Natural killer cell treated with Interleukin-12 subunit alpha and Interleukin-12 subunit beta and Interleukin-15 and Interleukin-18, amount 100 ng/mL, for 72 hours (primary cell): ENCODE results near the gene PCCA. TPM values are rescaled to one million over a fixed set of nuclear protein-coding genes. Genes with fewer than 3 reads are reported as not detected.
A peak's percentile ranks its signal among the peaks of the same experiment; 100 is the strongest.

Experiments used
- ATAC-seq, 2 donors: fragments of 150-1000 bp; cut with Tn5 transposase in 1 of 2; sonication (Bioruptor Pico), chemical (Tn5 transposase) in 1 of 2; 2 replicates each; pipeline ENCODE4 v1.10.0; 2021
- DNase-seq: peaks from one replicate; pipeline ENCODE4 v3.0.0; 2022; ENCODE audit warnings: low spot score
- H3K27ac Mint-ChIP-seq, 2 donors: 1 replicate in 1 of 2; 2 replicates in 1 of 2; pipeline ENCODE4 v1.8.0; 2022; ENCODE audit warnings: mixed read lengths in 2 of 2, mild to moderate bottlenecking in 1 of 2, moderate library complexity in 1 of 2
- H3K27me3 Mint-ChIP-seq, 2 donors: 1 replicate in 1 of 2; 2 replicates in 1 of 2; pipeline ENCODE4 v1.8.0; 2022; ENCODE audit warnings: mixed read lengths in 2 of 2
- H3K36me3 Mint-ChIP-seq: one replicate; pipeline ENCODE4 v1.8.0; 2022; ENCODE audit warnings: mixed read lengths
- H3K4me1 Mint-ChIP-seq, 2 donors: 1 replicate in 1 of 2; 2 replicates in 1 of 2; pipeline ENCODE4 v1.8.0; 2022; ENCODE audit warnings: low read depth in 2 of 2, mixed read lengths in 2 of 2, mild to moderate bottlenecking in 1 of 2
- H3K4me3 Mint-ChIP-seq: one replicate; pipeline ENCODE4 v1.8.0; 2022; ENCODE audit warnings: mixed read lengths
- H3K9me3 Mint-ChIP-seq: 2 replicates; pipeline ENCODE4 v1.8.0; 2022; ENCODE audit warnings: mixed read lengths
- total RNA-seq, 2 donors: library from RNA; stranded (reverse); gene quantifications; one replicate each; pipeline ENCODE4 v1.2.3, GENCODE V29; 2022

Gene PCCA
- total RNA-seq, 2 donors from 2014 or later, result 9.1 to 27.1 TPM

DNA sequence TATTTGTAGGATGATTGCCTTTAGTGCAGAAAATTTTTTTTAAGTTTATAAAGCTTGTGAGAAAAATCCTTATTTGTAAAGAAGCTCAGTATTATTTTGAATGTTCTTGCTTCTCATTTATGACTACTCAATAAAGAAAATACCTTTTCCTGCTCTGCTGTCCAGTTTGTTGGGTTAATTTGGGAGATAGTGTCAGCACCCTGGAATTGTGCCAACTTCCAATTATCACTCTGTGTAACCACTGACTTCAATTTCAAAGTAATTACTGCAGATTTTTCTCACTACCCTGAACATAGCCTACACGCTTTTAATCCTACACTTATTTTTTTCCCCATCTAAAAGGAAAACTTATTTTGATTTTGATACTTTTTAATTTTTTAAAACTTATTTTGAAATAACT lies 406.6 kb downstream of the PCCA start:
- Mint-ChIP-seq H3K4me3 (no peak overlapping the region), H3K36me3 (no peaks in the 10 kb centered on the region), H3K9me3 (no peaks in the 10 kb centered on the region), H3K27ac (peak overlapping the region in 1 of 2 donors; percentile 75), H3K27me3 (no peaks in the 10 kb centered on the region), H3K4me1 (peaks cover 29 to 39% of the 10 kb centered on the region in 2 donors)
- DNase-seq (no peak), ATAC-seq (no peak)

DNA sequence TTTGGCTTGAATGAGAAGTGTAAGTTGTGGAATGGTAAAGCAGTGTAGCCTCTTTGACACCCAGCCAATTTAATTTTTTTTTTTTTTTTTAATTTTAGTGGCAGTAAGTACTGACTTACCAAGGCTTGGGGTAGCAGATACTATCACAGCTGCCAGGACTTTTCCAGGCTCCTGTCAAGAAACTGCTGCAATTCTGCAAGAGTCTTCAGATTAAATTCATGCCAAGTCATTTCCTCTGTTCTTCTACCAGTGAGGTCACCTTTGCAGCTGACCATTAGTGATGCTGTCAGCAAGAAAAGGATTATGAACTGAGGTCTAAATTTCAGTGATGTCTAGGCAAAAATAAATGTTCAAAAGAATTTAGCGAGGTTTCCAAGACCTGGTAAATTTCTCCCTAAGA lies 408.5 kb downstream of the PCCA start:
- H3K4me1 Mint-ChIP-seq, result peaks cover 22 to 34% of the 10 kb centered on the region in 2 donors

GRCh38 chr13:100502446-100502845 lies 413.6 kb downstream of the PCCA start:
- DNase-seq (no peak), ATAC-seq (no peak)
- Mint-ChIP-seq H3K36me3 (no peaks in the 10 kb centered on the region), H3K4me1 (peaks cover 32 to 42% of the 10 kb centered on the region in 2 donors), H3K27ac (no peak overlapping the region), H3K4me3 (peak overlapping the region; percentile 9), H3K27me3 (no peaks in the 10 kb centered on the region), H3K9me3 (no peaks in the 10 kb centered on the region)

More for the DNA sequence above, 408.5 kb downstream of the PCCA start:
- H3K27ac Mint-ChIP-seq, result peak overlapping the region in 1 of 2 donors; percentile 75
- no peaks in the 10 kb centered on the region for H3K36me3 Mint-ChIP-seq
- no peaks in the 10 kb centered on the region for H3K9me3 Mint-ChIP-seq
- ATAC-seq (no peak), DNase-seq (no peak)
- H3K27me3 Mint-ChIP-seq, result no peaks in the 10 kb centered on the region
- H3K4me3 Mint-ChIP-seq, result peak overlapping the region; percentile 55

GRCh38 chr13:100503622-100504021 lies 414.7 kb downstream of the PCCA start:
- ATAC-seq (no peak), DNase-seq (no peak)
- Mint-ChIP-seq H3K27ac (no peak overlapping the region), H3K4me1 (peaks cover 29 to 39% of the 10 kb centered on the region in 2 donors), H3K36me3 (no peaks in the 10 kb centered on the region), H3K9me3 (no peaks in the 10 kb centered on the region), H3K27me3 (no peaks in the 10 kb centered on the region), H3K4me3 (no peak overlapping the region)

DNA sequence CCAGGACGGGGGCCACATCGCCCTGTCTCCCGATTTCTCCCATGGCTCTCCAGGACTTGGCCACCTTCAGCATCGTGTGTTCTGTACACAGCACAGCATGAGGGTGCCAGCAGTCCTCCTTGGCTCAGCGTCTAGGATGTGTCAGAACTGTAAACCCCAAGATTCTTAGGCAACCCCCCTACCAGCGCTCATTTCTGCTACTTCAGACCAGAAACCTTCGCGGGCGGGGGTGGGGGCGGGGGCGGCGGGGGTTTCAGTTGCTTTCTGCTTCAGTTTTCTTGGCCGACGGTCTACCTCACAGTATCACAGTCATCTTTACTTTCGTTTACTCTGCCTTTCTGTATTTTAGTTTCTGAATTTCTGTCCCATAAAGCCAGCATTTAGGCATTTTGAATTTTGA lies 417.3 kb downstream of the PCCA start:
- Mint-ChIP-seq H3K4me3 (peak overlapping the region; percentile 87), H3K36me3 (no peaks in the 10 kb centered on the region), H3K27ac (peak overlapping the region; percentile 90 to 96), H3K4me1 (peaks cover 30 to 36% of the 10 kb centered on the region in 2 donors), H3K27me3 (no peaks in the 10 kb centered on the region), H3K9me3 (no peaks in the 10 kb centered on the region)
- DNase-seq (no peak), ATAC-seq (peak; percentile 85 to 95)

DNA sequence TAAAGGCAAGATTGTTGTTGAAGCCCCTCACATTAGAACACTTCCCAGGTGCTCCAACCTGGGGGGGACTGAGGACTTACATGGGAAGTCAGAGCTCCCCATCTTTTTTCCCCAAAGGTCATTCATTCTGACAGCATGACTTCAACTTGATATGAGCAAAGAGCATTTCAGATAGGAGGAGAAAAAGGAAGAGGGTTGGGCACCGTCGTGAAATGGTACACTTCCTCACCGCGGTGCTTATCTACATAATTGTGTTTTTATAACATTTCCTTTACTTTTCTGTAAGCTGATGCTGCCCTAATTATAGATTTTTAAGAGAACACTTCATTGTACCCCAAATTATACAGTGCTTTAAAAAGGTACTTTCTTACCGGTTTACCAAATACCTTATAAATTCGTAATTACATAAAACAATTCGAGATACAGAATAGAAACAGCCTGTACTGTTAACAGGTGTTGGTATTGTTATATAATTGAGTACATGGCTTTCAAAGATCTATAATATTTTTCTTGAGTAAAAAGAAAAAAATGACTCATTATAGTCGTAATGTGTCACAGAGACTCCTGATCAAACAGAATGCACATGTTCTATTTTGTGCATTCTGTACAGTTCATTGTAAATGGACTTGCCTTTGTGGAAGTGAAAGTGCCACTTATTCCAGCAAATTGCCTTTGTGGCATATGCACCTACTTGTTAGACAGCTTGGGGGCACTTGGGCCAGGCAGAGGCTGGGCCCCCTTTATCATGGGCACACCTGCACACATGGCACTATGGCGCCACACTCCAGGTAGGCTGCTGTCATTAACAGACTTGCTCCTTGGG lies 417.9 kb downstream of the PCCA start:
- peaks cover 37 to 43% of the 10 kb centered on the region in 2 donors for H3K4me1 Mint-ChIP-seq
- no peaks in the 10 kb centered on the region for H3K36me3 Mint-ChIP-seq
- no peaks in the 10 kb centered on the region for H3K9me3 Mint-ChIP-seq
- H3K27ac Mint-ChIP-seq, result peak overlapping the region; percentile 90 to 96
- peak overlapping the region; percentile 87 for H3K4me3 Mint-ChIP-seq
- H3K27me3 Mint-ChIP-seq, result no peaks in the 10 kb centered on the region
- DNase-seq, result no peak
- peak; percentile 13 to 57 for ATAC-seq

DNA sequence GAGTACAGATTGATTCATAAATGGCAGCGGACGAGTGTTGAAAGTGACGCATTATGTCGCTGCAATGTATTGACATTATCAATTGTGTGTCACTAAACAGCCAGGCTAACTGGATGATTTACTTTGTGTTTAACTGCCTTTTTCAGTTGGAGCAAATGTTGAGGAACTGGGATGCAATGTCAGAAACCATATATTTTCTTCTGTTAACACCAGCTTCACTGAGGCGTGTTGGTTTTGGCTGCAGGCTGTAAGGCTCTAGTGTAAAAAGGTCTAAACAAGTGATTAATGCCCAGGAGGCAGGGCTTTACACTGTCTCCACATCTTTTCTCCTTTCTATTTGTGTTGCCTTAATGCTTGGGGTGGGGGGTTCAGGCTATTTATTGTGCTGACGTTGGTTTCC lies 419.6 kb downstream of the PCCA start:
- H3K4me3 Mint-ChIP-seq, result no peak overlapping the region
- peaks cover 38 to 49% of the 10 kb centered on the region in 2 donors for H3K4me1 Mint-ChIP-seq
- ATAC-seq (no peak), DNase-seq (no peak)
- H3K27ac Mint-ChIP-seq, result peak overlapping the region in 1 of 2 donors; percentile 90
- no peaks in the 10 kb centered on the region for H3K36me3 Mint-ChIP-seq
- H3K9me3 Mint-ChIP-seq, result no peaks in the 10 kb centered on the region
- no peaks in the 10 kb centered on the region for H3K27me3 Mint-ChIP-seq

DNA sequence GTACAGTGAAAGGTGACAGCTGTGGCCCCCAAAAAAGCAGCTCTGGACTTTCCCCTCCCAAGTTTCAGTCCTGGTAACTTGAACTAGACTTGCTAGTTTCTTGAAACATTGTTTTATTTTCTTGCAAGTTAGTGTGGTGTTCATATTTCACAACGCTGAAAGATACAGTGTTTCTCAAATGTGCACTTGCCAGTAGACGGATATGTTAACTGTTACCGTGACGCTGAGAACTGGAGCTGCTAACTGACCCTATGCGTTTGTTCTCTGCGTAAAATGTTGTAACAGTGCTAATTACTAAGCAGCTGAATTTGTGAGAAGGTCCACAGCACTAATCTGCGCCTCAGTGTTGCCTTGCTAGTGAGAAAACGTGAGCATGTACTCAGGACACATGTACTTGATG lies 420.1 kb downstream of the PCCA start:
- peaks cover 40 to 49% of the 10 kb centered on the region in 2 donors for H3K4me1 Mint-ChIP-seq
- no peak for ATAC-seq
- no peaks in the 10 kb centered on the region for H3K27me3 Mint-ChIP-seq
- no peak overlapping the region for H3K27ac Mint-ChIP-seq
- no peak overlapping the region for H3K4me3 Mint-ChIP-seq
- no peak for DNase-seq
- H3K9me3 Mint-ChIP-seq, result no peaks in the 10 kb centered on the region
- no peaks in the 10 kb centered on the region for H3K36me3 Mint-ChIP-seq

GRCh38 chr13:100510208-100510957 lies 421.5 kb downstream of the PCCA start:
- Mint-ChIP-seq H3K27me3 (no peaks in the 10 kb centered on the region), H3K36me3 (no peaks in the 10 kb centered on the region), H3K9me3 (no peaks in the 10 kb centered on the region), H3K27ac (no peak overlapping the region), H3K4me3 (no peak overlapping the region), H3K4me1 (peaks cover 46 to 48% of the 10 kb centered on the region in 2 donors)
- no peak for DNase-seq
- no peak for ATAC-seq

- Mint-ChIP-seq H3K36me3 (no peaks in the 10 kb centered on the region), H3K4me1 (peaks cover 39 to 41% of the 10 kb centered on the region in 2 donors), H3K9me3 (no peaks in the 10 kb centered on the region), H3K27ac (no peak overlapping the region), H3K27me3 (no peaks in the 10 kb centered on the region), H3K4me3 (no peak overlapping the region)
- ATAC-seq (no peak), DNase-seq (no peak)
Measured at GRCh38 chr13:100511466-100511865, 422.6 kb downstream of the PCCA start.

GRCh38 chr13:100512422-100512821 lies 423.5 kb downstream of the PCCA start:
- peaks cover 34% of the 10 kb centered on the region in 2 donors for H3K4me1 Mint-ChIP-seq
- no peaks in the 10 kb centered on the region for H3K27me3 Mint-ChIP-seq
- H3K4me3 Mint-ChIP-seq, result peak overlapping the region; percentile 54
- H3K27ac Mint-ChIP-seq, result peak overlapping the region; percentile 44 to 47
- no peak for DNase-seq
- H3K36me3 Mint-ChIP-seq, result no peaks in the 10 kb centered on the region
- H3K9me3 Mint-ChIP-seq, result no peaks in the 10 kb centered on the region
- peak; percentile 46 to 69 for ATAC-seq

DNA sequence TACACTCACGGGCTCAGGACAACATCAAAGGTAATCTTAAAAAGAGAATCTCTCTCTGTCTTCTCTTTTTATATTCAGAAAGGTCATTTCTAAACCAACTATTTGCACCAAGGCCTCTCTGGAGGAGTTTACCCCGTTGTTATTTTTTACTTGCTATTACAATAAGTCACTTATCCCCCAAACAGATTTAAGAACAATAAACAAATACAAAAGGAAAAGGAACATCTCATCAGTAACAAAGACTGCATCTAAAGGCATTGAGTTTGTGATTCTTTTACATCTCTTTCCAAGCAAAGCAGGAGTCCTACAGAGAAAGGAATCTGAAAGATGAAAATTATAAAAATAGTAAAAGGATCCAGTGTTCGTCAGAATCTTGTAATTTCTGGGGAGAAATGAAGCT lies 424.3 kb downstream of the PCCA start:
- Mint-ChIP-seq H3K27me3 (no peaks in the 10 kb centered on the region), H3K4me1 (peaks cover 39 to 40% of the 10 kb centered on the region in 2 donors), H3K27ac (peak overlapping the region in 1 of 2 donors; percentile 47), H3K9me3 (no peaks in the 10 kb centered on the region), H3K36me3 (no peaks in the 10 kb centered on the region), H3K4me3 (no peak overlapping the region)
- DNase-seq, result no peak
- no peak for ATAC-seq

DNA sequence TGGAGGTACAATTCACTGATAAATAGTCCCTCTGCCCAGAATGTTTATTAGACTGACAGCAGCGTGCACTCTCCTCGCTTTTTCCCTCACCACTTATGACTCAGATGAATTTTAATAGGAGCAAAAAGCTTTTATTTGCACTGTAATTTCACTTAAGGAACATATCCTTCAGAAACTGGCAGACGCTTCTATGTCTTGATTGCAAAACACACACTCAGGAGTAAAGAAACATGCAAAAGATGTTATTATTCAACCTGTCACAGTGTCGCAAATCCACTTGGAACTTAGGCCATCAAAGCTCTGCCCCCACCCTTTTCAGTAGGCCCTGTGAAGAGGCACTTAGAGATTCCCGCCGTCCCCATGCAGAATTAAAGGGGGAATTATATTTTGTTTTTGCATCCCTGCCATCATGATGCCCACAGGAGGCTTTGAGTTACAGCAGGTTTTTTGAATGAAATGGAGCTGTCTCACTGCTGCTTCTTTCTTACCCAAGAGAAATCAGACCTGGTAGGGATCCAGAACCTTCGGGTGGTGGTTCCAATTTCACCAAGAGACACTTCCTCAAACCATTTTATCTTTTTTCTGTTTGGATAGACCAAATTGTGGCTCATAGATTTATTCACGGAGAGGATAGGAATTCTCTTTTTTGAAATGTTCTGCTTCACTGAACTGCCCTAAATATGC lies 425.2 kb downstream of the PCCA start:
- peak overlapping the region; percentile 36 to 58 for H3K27ac Mint-ChIP-seq
- H3K9me3 Mint-ChIP-seq, result no peaks in the 10 kb centered on the region
- DNase-seq (no peak), ATAC-seq (no peak)
- no peak overlapping the region for H3K4me3 Mint-ChIP-seq
- no peaks in the 10 kb centered on the region for H3K27me3 Mint-ChIP-seq
- H3K36me3 Mint-ChIP-seq, result no peaks in the 10 kb centered on the region
- peaks cover 37 to 43% of the 10 kb centered on the region in 2 donors for H3K4me1 Mint-ChIP-seq
